GM12878 (cell line): ENCODE data around the gene TNK1. TPM values are rescaled to one million over a fixed set of nuclear protein-coding genes. Genes with fewer than 3 reads are reported as not detected.

Experiments used
- DPF2 ChIP-seq: fragments of 450-650 bp; IDR thresholded peaks from 2 replicates; pipeline ENCODE4 v1.6.1; 2017; ENCODE audit warnings: mild to moderate bottlenecking
- E2F4 ChIP-seq: IDR thresholded peaks from 2 replicates; pipeline ENCODE4 v1.6.1; 2012; ENCODE audit warnings: low read depth, low read length, improper control_type of control experiment
- ELK1 ChIP-seq: IDR thresholded peaks from 2 replicates; pipeline ENCODE4 v1.6.1; 2012; ENCODE audit warnings: low read depth, low read length, improper control_type of control experiment
- GABPA ChIP-seq: IDR thresholded peaks from 2 replicates; pipeline ENCODE4 v1.6.1; 2014; ENCODE audit warnings: antibody characterized with exemption, low read depth, mild to moderate bottlenecking, inconsistent platforms
- IKZF1 ChIP-seq: fragments of 450-650 bp; conservative IDR thresholded peaks from 2 replicates; pipeline ENCODE4 v1.6.1; 2017; ENCODE audit warnings: antibody characterized with exemption, mild to moderate bottlenecking
- JUND ChIP-seq: IDR thresholded peaks from 2 replicates; pipeline ENCODE4 v1.6.1; 2012; ENCODE audit warnings: low read depth, mild to moderate bottlenecking, low read length, improper control_type of control experiment, moderate library complexity
- LARP7 ChIP-seq: fragments of 450-650 bp; IDR thresholded peaks from 2 replicates; pipeline ENCODE4 v1.6.1; 2017; ENCODE audit warnings: mild to moderate bottlenecking
- MXI1 ChIP-seq: fragments of 150-350 bp; IDR thresholded peaks from 2 replicates; pipeline ENCODE4 v1.6.1; 2011; ENCODE audit warnings: low read depth, mild to moderate bottlenecking, inconsistent platforms, low read length, improper control_type of control experiment
- MYC ChIP-seq: IDR thresholded peaks from 2 replicates; pipeline ENCODE4 v1.6.1; 2011; ENCODE audit warnings: mild to moderate bottlenecking, low read length, moderate library complexity, inconsistent platforms; ENCODE audit not compliant: insufficient read depth, insufficient replicate concordance, insufficient read length, severe bottlenecking
- NFYA ChIP-seq: IDR thresholded peaks from 2 replicates; pipeline ENCODE4 v1.6.1; 2011; ENCODE audit warnings: low read depth, mild to moderate bottlenecking, low read length, improper control_type of control experiment, borderline replicate concordance
- RAD21 ChIP-seq: IDR thresholded peaks from 2 replicates; pipeline ENCODE4 v1.6.1; 2011; ENCODE audit warnings: mild to moderate bottlenecking, low read depth, low read length, moderate library complexity; ENCODE audit not compliant: insufficient read depth
- RELA ChIP-seq: fragments of 450-650 bp; IDR thresholded peaks from 2 replicates; pipeline ENCODE4 v1.8.0; 2014; ENCODE audit warnings: borderline replicate concordance; ENCODE audit not compliant: partially characterized antibody
- RELB ChIP-seq: fragments of 450-650 bp; IDR thresholded peaks from 2 replicates; pipeline ENCODE4 v1.6.1; 2017; ENCODE audit warnings: low read depth, mild to moderate bottlenecking, moderate library complexity
- SMARCA5 ChIP-seq: fragments of 450-650 bp; IDR thresholded peaks from 2 replicates; pipeline ENCODE4 v1.6.1; 2017; ENCODE audit warnings: mild to moderate bottlenecking
- SREBF2 ChIP-seq: IDR thresholded peaks from 2 replicates; pipeline ENCODE4 v1.6.1; 2012; ENCODE audit warnings: mild to moderate bottlenecking, low read length
- WRNIP1 ChIP-seq: IDR thresholded peaks from 2 replicates; pipeline ENCODE4 v1.6.1; 2011; ENCODE audit warnings: low read depth, low read length, improper control_type of control experiment, borderline replicate concordance
- ZNF274 ChIP-seq: IDR thresholded peaks from one replicate; pipeline ENCODE4 v1.8.0; 2011; ENCODE audit not compliant: insufficient read length, insufficient read depth
- ZNF592 ChIP-seq: fragments of 450-650 bp; IDR thresholded peaks from 2 replicates; pipeline ENCODE4 v1.6.1; 2017; ENCODE audit warnings: mild to moderate bottlenecking, moderate library complexity
- polyA plus RNA-seq, 11 experiments: library from polyadenylated mRNA; depleted of rRNA in 4 of 11; unstranded in 6 of 11; stranded (reverse) in 5 of 11; fragments of >200 nt; fragmentation: Nextera tagmentation in 4 of 11; fragmentation: Illumina TruSeq in 1 of 11; extraction: Ambion mirVana in 4 of 11; extraction: Trizol in 1 of 11; gene quantifications; 1 replicate in 1 of 11; 2 replicates in 10 of 11; pipeline versions ENCODE4 v1.2.1 to v1.2.3, GENCODE V29; 2011 to 2016; ENCODE audit warnings: inconsistent platforms in 2 of 11, missing spikeins in 2 of 11, low read depth in 1 of 11
- total RNA-seq, 4 experiments: library from RNA; depleted of rRNA in 3 of 4; stranded (reverse); fragments of >200 nt in 3 of 4; fragmentation: Illumina TruSeq in 1 of 4; extraction: Trizol in 1 of 4; gene quantifications; 2 replicates each; pipeline versions ENCODE4 v1.2.1 to v1.2.3, GENCODE V29; 2013 to 2021

TNK1 gene
- total and polyA plus RNA-seq, 10 of the 15 experiments (the other 5 are each of a cell fraction or from before 2014, with no cell fraction given), result 0.06 to 2.5 (median 0.70) TPM

GRCh38 chr17:7351665-7352502, 29.0 kb upstream of the TNK1 start, which contains the start of gene KCTD11 (continued):
- TF ChIP-seq RAD21, result 0 out of 2 replicates have a peak, but pooled peaks have one; percentile 27
- TF ChIP-seq MXI1, result 0 out of 2 replicates have a peak, but pooled peaks have one; percentile 31
- no peak for TF ChIP-seq ZNF592
- no peak for TF ChIP-seq WRNIP1
- no peak for TF ChIP-seq JUND
- peak; percentile 44 for TF ChIP-seq MYC
- TF ChIP-seq RELA, result peak; percentile 18
- no peak for TF ChIP-seq NFYA
- TF ChIP-seq SREBF2, result no peak
- TF ChIP-seq GABPA, result no peak
- peak; percentile 82 for TF ChIP-seq DPF2
- peak; percentile 80 for TF ChIP-seq LARP7
- TF ChIP-seq RELB, result peak; percentile 63; the same call in 1 of the 2 replicates
- peak; percentile 90 for TF ChIP-seq IKZF1
- no peak for TF ChIP-seq ZNF274
- no peak for TF ChIP-seq ELK1
- TF ChIP-seq E2F4, result no peak
- TF ChIP-seq SMARCA5, result peak; percentile 77
